ENCODE data around the gene DOCK2. TPM values are rescaled to one million over a fixed set of nuclear protein-coding genes. Genes with fewer than 3 reads are reported as not detected.

The DOCK2 gene
- total and polyA plus RNA-seq, 2 donors from 2014 or later = 1.0 to 42.0 TPM

DNA sequence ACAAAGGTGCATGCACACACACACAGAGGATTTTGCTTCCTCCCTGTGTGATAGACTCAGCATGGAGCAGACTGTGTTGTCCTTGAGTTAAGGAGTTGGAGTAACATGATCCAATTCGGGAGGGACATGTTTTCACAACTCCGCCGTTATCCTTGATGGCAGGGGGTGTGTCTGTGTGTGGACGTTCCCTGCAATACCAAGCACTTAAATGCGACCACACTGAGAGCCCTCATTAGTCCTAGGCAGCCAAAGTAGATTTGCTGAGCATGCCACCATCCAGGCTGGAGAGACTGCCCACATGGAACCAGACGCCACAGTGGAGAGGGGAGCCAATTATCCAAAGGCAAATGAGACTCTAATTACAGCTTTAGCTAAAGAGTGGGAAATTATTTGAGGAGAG lies 140.1 kb downstream of the DOCK2 start:
- Histone ChIP-seq H3K36me3 (ENCODE audit: control insufficient read depth in 2 of 3, insufficient read depth in 3 of 3, low read length in 3 of 3) (no peaks in the 10 kb centered on the region), H3K4me3 (ENCODE audit: low read length in 3 of 3) (no peak overlapping the region), H3K27me3 (ENCODE audit: control insufficient read depth, insufficient read depth, low read length) (no peaks in the 10 kb centered on the region), H3K27ac (ENCODE audit: low read depth in 2 of 2, low read length in 2 of 2) (no peak overlapping the region), H3K9ac (ENCODE audit: low read length in 3 of 3) (no peak overlapping the region), H3K9me3 (ENCODE audit: control insufficient read depth in 2 of 3, insufficient read depth in 1 of 3, low read length in 3 of 3) (no peaks in the 10 kb centered on the region), H3K4me1 (ENCODE audit: control insufficient read depth in 2 of 3, insufficient read depth in 2 of 3, low read depth in 1 of 3, low read length in 3 of 3) (no peaks in the 10 kb centered on the region)
- TF ChIP-seq, protein P1, sequence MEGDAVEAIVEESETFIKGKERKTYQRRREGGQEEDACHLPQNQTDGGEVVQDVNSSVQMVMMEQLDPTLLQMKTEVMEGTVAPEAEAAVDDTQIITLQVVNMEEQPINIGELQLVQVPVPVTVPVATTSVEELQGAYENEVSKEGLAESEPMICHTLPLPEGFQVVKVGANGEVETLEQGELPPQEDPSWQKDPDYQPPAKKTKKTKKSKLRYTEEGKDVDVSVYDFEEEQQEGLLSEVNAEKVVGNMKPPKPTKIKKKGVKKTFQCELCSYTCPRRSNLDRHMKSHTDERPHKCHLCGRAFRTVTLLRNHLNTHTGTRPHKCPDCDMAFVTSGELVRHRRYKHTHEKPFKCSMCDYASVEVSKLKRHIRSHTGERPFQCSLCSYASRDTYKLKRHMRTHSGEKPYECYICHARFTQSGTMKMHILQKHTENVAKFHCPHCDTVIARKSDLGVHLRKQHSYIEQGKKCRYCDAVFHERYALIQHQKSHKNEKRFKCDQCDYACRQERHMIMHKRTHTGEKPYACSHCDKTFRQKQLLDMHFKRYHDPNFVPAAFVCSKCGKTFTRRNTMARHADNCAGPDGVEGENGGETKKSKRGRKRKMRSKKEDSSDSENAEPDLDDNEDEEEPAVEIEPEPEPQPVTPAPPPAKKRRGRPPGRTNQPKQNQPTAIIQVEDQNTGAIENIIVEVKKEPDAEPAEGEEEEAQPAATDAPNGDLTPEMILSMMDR (IDR thresholded peaks at IDR 0.05; ENCODE audit: borderline replicate concordance, extremely low read depth, insufficient read depth) = no peak
- peak in 3 of 5 donors; percentile 61 to 76 (median 75) for DNase-seq
- FAIRE-seq = no peak
- intact Hi-C loops (cut with DNase I) = no loop called here

DNA sequence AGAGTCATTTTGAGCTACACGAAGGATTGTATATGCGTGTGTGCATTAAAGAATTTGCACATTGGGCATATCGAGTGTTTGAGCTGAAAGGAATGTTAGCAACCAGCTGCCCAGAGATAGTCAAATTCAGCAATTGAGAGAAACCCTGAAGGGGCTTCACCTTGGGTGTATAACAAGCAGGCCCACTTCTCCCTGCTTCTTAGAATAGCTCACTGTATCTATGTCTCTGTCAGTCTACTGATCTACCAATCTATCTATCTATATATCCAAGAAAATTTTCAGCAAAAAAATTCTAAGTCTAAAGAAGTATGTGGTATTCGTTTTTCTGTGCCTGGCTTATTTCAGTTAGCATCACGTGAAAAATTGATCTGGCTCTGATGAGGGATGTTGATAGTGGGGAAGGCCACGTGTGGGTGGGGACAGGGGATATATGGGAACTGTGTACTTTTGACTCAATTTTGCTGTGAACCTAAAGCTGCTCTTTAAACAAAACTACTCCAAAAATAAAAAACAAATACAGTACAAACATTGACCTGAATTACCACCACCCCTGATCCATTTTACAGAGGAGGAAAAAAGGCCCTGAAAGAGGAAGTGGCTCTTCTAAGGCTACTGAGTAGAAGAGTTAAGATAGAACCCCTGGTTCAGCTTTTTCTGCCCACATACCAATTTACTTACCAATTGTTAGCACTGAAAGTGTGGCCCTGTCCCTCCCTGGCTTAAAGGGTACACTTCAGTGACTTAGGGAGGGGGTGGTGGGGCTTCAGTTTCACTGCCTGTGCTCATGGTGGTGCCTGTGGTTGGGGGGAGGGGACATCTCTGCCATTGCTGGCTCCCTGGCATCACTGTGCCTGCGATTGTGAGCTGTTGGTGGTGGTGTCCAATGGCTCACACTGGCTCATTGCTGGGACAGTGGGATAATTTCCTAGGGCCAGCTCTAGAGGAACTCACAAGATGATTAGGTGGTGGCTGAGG lies 141.8 kb downstream of the DOCK2 start:
- intact Hi-C loops (cut with DNase I) = no loop called here
- peak in 3 of 5 donors; percentile 40 to 63 (median 44) for DNase-seq
- FAIRE-seq = no peak
- Histone ChIP-seq H3K4me1 (ENCODE audit: control insufficient read depth in 2 of 3, insufficient read depth in 2 of 3, low read depth in 1 of 3, low read length in 3 of 3) (no peaks in the 10 kb centered on the region), H3K9me3 (ENCODE audit: control insufficient read depth in 2 of 3, insufficient read depth in 1 of 3, low read length in 3 of 3) (no peaks in the 10 kb centered on the region), H3K27ac (ENCODE audit: low read depth in 2 of 2, low read length in 2 of 2) (no peak overlapping the region), H3K9ac (ENCODE audit: low read length in 3 of 3) (no peak overlapping the region), H3K4me3 (ENCODE audit: low read length in 3 of 3) (no peak overlapping the region), H3K36me3 (ENCODE audit: control insufficient read depth in 2 of 3, insufficient read depth in 3 of 3, low read length in 3 of 3) (no peaks in the 10 kb centered on the region), H3K27me3 (ENCODE audit: control insufficient read depth, insufficient read depth, low read length) (no peaks in the 10 kb centered on the region)
- TF ChIP-seq, protein P1 (IDR thresholded peaks at IDR 0.05; ENCODE audit: borderline replicate concordance, extremely low read depth, insufficient read depth) = no peak

DNA sequence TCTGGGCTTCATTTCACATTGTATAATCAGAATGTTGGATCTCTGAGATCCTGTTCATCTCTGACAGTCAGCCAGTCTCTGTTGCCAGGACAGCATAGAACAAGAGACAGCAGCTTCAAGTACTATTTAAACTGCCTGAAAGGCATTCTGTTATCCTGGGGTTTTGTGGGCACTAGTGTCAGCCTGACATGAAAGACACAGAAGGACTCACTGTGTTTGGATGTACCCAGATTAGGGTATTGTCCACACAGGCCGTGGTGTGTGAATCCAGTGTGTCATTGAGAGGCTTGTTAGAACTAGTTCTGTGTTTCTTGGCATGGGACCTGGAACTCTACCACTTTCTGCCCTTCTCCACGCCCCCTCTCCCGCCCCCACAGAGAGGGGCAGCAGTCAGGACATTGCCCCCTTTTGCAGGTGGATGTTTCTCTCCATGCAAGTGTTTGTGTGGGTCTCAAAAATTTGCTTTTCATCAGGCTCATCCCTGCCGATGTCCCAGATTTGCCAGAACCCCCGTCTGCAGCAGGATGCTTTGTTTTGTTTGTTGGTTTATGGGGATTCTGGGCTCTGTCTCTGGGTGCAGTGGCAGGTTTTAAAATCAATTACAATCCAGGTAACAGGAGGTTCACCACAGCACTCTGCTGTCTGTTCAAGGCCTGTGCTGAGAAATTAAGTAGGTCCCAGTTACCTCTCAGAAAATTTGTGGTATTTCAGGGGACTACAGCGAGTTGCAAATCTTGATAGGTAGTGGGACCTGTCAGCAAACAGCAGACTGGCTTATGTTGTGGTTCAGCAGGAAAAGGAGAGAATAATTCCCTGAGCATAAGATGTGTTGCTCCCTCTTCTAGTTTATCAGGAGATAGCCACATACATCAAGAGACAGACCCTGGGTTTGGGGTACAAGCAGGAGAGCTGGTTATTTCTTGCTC lies 144.6 kb downstream of the DOCK2 start:
- H3K27ac ChIP-seq (ENCODE audit: low read depth in 2 of 2, low read length in 2 of 2) = no peak overlapping the region

More for the DNA sequence above, 144.6 kb downstream of the DOCK2 start:
- FAIRE-seq = no peak
- no peak for DNase-seq
- Histone ChIP-seq H3K9me3 (ENCODE audit: control insufficient read depth in 2 of 3, insufficient read depth in 1 of 3, low read length in 3 of 3) (no peaks in the 10 kb centered on the region), H3K9ac (ENCODE audit: low read length in 3 of 3) (no peak overlapping the region), H3K27me3 (ENCODE audit: control insufficient read depth, insufficient read depth, low read length) (no peaks in the 10 kb centered on the region), H3K4me3 (ENCODE audit: low read length in 3 of 3) (no peak overlapping the region), H3K36me3 (ENCODE audit: control insufficient read depth in 2 of 3, insufficient read depth in 3 of 3, low read length in 3 of 3) (no peaks in the 10 kb centered on the region), H3K4me1 (ENCODE audit: control insufficient read depth in 2 of 3, insufficient read depth in 2 of 3, low read depth in 1 of 3, low read length in 3 of 3) (no peaks in the 10 kb centered on the region)
- TF ChIP-seq, protein P1 (IDR thresholded peaks at IDR 0.05; ENCODE audit: borderline replicate concordance, extremely low read depth, insufficient read depth) = no peak
- intact Hi-C loops (cut with DNase I) = no loop called here

Data from kidney (tissue), 14 donors.